Stomach (tissue), 4 donors: Measurements from ENCODE around the gene RETREG3.

ENCODE experiments used
- CTCF ChIP-seq, 7 experiments: fragments of 450-650 bp in 4 of 7; fragments of 200-600 bp in 3 of 7; sonication (generic) in 3 of 7; IDR thresholded peaks; one replicate each; pipeline ENCODE4 v1.5.1; 2016 to 2019; ENCODE audit warnings: antibody characterized with exemption in 7 of 7, control low read depth in 2 of 7, mild to moderate bottlenecking in 1 of 7
- EP300 ChIP-seq: sonication (generic); formaldehyde crosslinking; IDR thresholded peaks from one replicate; pipeline ENCODE4 v1.6.1; 2017; ENCODE audit warnings: antibody characterized with exemption
- POLR2A ChIP-seq, 4 donors: fragments of 450-650 bp; IDR thresholded peaks; one replicate each; pipeline ENCODE4 v1.6.1; 2016; ENCODE audit warnings: antibody characterized with exemption in 4 of 4, control low read depth in 2 of 4, mild to moderate bottlenecking in 1 of 4, moderate library complexity in 1 of 4
- POLR2AphosphoS5 ChIP-seq, 3 donors: sonication (generic); formaldehyde crosslinking; IDR thresholded peaks; one replicate each; pipeline ENCODE4 v1.6.1; 2016; ENCODE audit warnings: antibody characterized with exemption in 3 of 3

- TF ChIP-seq POLR2AphosphoS5 (IDR thresholded peaks at IDR 0.05) (no peak), CTCF (IDR thresholded peaks at IDR 0.05) (no peak), EP300 (no peak), POLR2A (IDR thresholded peaks at IDR 0.05) (no peak)
These were observed 4.6 kb upstream of the RETREG3 start for GRCh38 chr17:42613699-42614295.
